Prostate gland (tissue), 2 donors: ENCODE results near the gene F7. TPM values are rescaled to one million over a fixed set of nuclear protein-coding genes. Genes with fewer than 3 reads are reported as not detected.
"Not testable (repeated sequence)": the region's sequence is repeated elsewhere in the genome, so short reads cannot be mapped to it uniquely, and the experiment has no call there.

ENCODE experiments used
- DNase-seq: peaks from one replicate; pipeline ENCODE4 v3.0.0-alpha.2; 2019; ENCODE audit warnings: low spot score
- H3K27ac ChIP-seq, 2 donors: fragments of 200-600 bp; sonication (generic); 2 replicates each; pipeline ENCODE4 v1.5.1; 2017 to 2019
- H3K27me3 ChIP-seq: fragments of 200-600 bp; sonication (generic); replicated peaks from 2 replicates; pipeline ENCODE4 v1.5.1; 2019; ENCODE audit not compliant: insufficient read depth
- H3K36me3 ChIP-seq, 2 donors: fragments of 200-600 bp; sonication (generic); 1 replicate in 1 of 2; 2 replicates in 1 of 2; pipeline versions ENCODE4 v1.5.1 to v1.8.1; 2017 to 2019
- H3K4me1 ChIP-seq: fragments of 200-600 bp; sonication (generic); replicated peaks from 2 replicates; pipeline ENCODE4 v1.5.1; 2019
- H3K4me3 ChIP-seq, 2 donors: fragments of 200-600 bp; sonication (generic); 2 replicates each; pipeline ENCODE4 v1.5.1; 2017 to 2019
- H3K9me3 ChIP-seq: fragments of 200-600 bp; sonication (generic); 2 replicates; pipeline ENCODE4 v1.5.1; 2017
- POLR2A ChIP-seq: fragments of 450-650 bp; IDR thresholded peaks from one replicate; pipeline ENCODE4 v1.6.1; 2016; ENCODE audit warnings: antibody characterized with exemption, mild to moderate bottlenecking
- POLR2AphosphoS5 ChIP-seq: sonication (generic); formaldehyde crosslinking; IDR thresholded peaks from one replicate; pipeline ENCODE4 v1.6.1; 2017; ENCODE audit warnings: antibody characterized with exemption
- WGBS: methylation state at CpG from one replicate; pipeline ENCODE4 v1.1.5; 2018; 5-methylcytosine and 5-hydroxymethylcytosine counted together
- intact Hi-C: fragments of 100-400 bp; cut with DNase I; formaldehyde crosslinking; loops from one replicate; pipeline ENCODE4 v1.14.2; 2022
- total RNA-seq, 2 donors: library from RNA; depleted of rRNA; stranded (reverse); fragments of >200 nt; gene quantifications; one replicate each; pipeline ENCODE4 v1.1.0, GENCODE V29; 2016
- TF ChIP-seq, protein P1 (sequence below), 4 experiments: fragments of 200-600 bp in 2 of 4; fragments of 450-650 bp in 2 of 4; sonication (generic) in 2 of 4; IDR thresholded peaks; 1 replicate in 3 of 4; 2 replicates in 1 of 4; pipeline ENCODE4 v1.5.1; 2016 to 2019; ENCODE audit warnings: antibody characterized with exemption in 4 of 4, mild to moderate bottlenecking in 2 of 4, moderate library complexity in 2 of 4

Gene F7
- total RNA-seq, 2 donors from 2014 or later: 2.7 TPM; not detected in 1

DNA sequence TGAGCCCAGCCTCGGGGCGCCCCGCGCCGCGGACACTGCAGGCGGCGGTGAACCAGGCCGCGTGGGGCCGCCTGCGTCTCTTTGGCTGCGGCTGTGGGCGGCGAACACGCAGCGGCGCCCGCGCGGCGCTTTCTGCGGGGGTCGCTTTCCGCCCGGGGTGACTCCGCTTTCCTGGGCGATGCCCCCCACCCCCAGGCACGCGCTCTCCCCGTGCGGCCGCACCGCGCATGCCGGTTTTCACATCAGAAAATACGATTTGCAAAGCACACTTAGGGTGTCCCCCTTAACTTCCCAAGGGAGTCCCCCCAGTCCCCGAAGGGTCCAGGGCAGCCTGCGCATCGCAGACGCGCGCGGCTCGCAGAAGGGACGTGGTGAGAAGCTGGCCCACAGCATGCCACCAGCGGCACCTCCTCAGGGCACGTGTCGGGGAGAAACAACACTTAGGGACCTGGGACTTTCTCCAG lies 5.3 kb downstream of the F7 start:
- Histone ChIP-seq H3K4me1 (no peaks in the 10 kb centered on the region), H3K27ac (no peak overlapping the region), H3K27me3 (peaks cover 2% of the 10 kb centered on the region), H3K36me3 (no peaks in the 10 kb centered on the region), H3K9me3 (no peaks in the 10 kb centered on the region), H3K4me3 (peak overlapping the region; percentile 30 to 35)
- no peak for TF ChIP-seq POLR2A
- no peak for TF ChIP-seq POLR2AphosphoS5
- TF ChIP-seq, protein P1, sequence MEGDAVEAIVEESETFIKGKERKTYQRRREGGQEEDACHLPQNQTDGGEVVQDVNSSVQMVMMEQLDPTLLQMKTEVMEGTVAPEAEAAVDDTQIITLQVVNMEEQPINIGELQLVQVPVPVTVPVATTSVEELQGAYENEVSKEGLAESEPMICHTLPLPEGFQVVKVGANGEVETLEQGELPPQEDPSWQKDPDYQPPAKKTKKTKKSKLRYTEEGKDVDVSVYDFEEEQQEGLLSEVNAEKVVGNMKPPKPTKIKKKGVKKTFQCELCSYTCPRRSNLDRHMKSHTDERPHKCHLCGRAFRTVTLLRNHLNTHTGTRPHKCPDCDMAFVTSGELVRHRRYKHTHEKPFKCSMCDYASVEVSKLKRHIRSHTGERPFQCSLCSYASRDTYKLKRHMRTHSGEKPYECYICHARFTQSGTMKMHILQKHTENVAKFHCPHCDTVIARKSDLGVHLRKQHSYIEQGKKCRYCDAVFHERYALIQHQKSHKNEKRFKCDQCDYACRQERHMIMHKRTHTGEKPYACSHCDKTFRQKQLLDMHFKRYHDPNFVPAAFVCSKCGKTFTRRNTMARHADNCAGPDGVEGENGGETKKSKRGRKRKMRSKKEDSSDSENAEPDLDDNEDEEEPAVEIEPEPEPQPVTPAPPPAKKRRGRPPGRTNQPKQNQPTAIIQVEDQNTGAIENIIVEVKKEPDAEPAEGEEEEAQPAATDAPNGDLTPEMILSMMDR (IDR thresholded peaks at IDR 0.05): no peak
- 37% methylated on average over 29 of the region's 49 CpGs for WGBS
- intact Hi-C loops: no loop called here
- DNase-seq: no peak

DNA sequence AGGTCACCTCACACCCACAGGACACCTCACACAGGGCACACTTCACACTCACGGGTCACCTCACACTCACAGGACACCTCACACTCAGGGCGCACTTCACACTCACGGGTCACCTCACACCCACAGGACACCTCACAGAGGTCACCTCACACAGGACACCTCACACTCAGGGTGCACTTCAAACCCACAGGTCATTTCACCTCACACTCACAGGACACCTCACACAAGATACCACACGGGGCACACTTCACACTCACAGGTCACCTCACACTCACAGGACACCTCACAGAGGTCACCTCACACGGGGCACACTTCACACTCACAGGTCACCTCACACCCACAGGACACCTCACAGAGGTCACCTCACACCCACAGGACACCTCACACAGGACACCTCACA lies 6.2 kb downstream of the F7 start:
- 91% methylated on average over 5 of the region's 5 CpGs for WGBS
- H3K27me3 ChIP-seq, intact Hi-C loops, H3K4me1 ChIP-seq, H3K4me3 ChIP-seq, DNase-seq, H3K36me3 ChIP-seq, H3K27ac ChIP-seq, H3K9me3 ChIP-seq: not testable (repeated sequence)

DNA sequence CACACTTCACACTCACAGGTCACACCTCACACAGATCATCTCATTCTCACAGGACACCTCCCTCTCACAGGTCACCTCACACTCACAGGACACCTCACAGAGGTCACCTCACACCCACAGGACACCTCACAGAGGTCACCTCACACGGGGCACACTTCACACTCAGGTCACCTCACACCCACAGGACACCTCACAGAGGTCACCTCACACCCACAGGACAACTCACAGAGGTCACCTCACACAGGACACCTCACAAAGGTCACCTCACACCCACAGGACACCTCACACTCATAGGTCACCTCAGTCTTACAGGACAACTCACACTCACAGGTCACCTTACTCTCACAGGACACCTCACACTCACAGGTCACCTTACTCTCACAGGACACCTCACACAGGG lies 6.9 kb downstream of the F7 start:
- WGBS: 87% methylated on average over 1 of the region's 1 CpG

DNA sequence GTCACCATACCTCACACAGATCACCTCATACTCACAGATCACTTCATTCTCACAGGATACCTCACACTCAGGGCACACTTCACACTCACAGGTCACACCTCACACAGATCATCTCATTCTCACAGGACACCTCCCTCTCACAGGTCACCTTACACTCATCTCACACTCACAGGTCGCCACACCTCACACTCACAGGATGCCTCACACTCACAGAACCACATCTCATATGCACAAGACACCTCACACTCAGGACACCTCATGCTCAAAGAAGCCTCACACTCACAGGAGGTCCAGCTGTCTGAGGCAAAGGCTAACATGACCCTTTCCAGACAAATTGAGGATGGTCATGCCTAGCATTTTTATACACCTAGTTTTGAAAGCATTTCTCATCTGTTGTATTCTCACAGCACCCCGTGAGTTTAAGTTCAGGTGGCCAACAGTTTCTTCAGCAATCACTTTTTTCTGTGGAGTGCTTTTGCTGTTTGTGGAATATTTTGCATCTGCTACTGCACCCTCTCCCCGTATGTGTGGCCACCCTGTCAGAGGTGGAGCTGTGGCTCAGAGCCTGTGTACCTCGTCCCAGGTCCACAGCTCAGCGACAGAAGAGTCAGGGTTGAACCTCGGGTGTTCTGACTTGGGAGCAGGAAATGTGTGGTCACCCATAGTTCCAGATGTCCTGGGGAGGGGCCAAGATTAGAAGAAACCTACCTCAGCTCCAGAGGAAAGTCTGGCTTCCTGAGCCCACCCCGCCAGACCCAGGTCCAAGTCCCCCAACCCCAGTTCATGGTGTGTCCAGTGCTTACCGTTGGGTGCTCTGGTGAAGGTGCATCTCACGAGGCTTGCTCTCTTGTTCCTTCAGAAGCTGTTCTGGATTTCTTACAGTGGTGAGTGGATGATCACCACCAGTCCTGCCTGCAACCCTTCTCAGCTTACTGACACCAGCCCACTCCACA lies 7.6 kb downstream of the F7 start:
- peaks cover 2% of the 10 kb centered on the region for H3K27me3 ChIP-seq
- WGBS: 78% methylated on average over 9 of the region's 9 CpGs

More for the DNA sequence above, 6.9 kb downstream of the F7 start:
- intact Hi-C loops, H3K4me3 ChIP-seq, H3K27me3 ChIP-seq, H3K4me1 ChIP-seq, DNase-seq, H3K27ac ChIP-seq, H3K9me3 ChIP-seq, H3K36me3 ChIP-seq: not testable (repeated sequence)

DNA sequence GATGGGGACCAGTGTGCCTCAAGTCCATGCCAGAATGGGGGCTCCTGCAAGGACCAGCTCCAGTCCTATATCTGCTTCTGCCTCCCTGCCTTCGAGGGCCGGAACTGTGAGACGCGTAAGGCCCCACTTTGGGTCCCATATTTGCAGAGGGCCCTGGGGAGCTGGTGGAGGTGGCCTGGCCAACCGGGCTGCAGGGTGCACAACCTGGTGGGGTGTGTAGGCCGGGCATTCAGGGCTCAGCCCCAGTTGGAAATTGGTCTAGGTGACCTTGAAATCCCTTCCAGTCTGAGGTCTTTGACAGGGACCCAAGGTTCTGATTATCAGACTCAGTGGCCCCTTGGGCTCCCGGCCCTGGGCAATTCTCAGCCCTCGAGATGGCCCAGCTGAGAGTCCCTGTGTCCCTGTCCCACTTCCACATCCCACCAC lies 8.3 kb downstream of the F7 start:
- Histone ChIP-seq H3K9me3 (no peaks in the 10 kb centered on the region), H3K36me3 (no peaks in the 10 kb centered on the region), H3K4me1 (no peaks in the 10 kb centered on the region), H3K27ac (no peak overlapping the region), H3K4me3 (no peak overlapping the region), H3K27me3 (peaks cover 2% of the 10 kb centered on the region)
- DNase-seq: no peak
- TF ChIP-seq POLR2A: no peak
- no peak for TF ChIP-seq POLR2AphosphoS5
- TF ChIP-seq, protein P1 (IDR thresholded peaks at IDR 0.05): no peak
- WGBS: 96% methylated on average over 8 of the region's 8 CpGs
- intact Hi-C loops: no loop called here

More for the DNA sequence above, 7.6 kb downstream of the F7 start:
- no peak overlapping the region for H3K27ac ChIP-seq
- H3K9me3 ChIP-seq: no peaks in the 10 kb centered on the region
- intact Hi-C loops: no loop called here
- H3K4me1 ChIP-seq: no peaks in the 10 kb centered on the region
- H3K36me3 ChIP-seq: no peaks in the 10 kb centered on the region
- DNase-seq: no peak
- TF ChIP-seq, protein P1 (IDR thresholded peaks at IDR 0.05): no peak
- TF ChIP-seq POLR2AphosphoS5 (no peak), POLR2A (no peak)
- no peak overlapping the region for H3K4me3 ChIP-seq
